ENCODE results near the gene IL1A. TPM values are rescaled to one million over a fixed set of nuclear protein-coding genes. Genes with fewer than 3 reads are reported as not detected.
A peak's percentile ranks its signal among the peaks of the same experiment; 100 is the strongest.

Gene IL1A
- total and polyA plus RNA-seq, 10 donors: 0.21 to 1.6 (median 0.69) TPM; not detected in 2

- no peaks in the 10 kb centered on the region for H3K9me3 ChIP-seq
- no peak overlapping the region for H3K4me3 ChIP-seq
- DNase-seq: peak; percentile 99
- TF ChIP-seq CTCF (IDR thresholded peaks at IDR 0.05 in 8 of 11, conservative IDR thresholded peaks at IDR 0.05 in 3 of 11): peak; percentile 93 to 99 (median 98)
- no peak for TF ChIP-seq POLR2A (IDR thresholded peaks at IDR 0.05)
- TF ChIP-seq POLR2AphosphoS5 (IDR thresholded peaks at IDR 0.05): peak; percentile 73 to 84 (median 77)
- no peaks in the 10 kb centered on the region for H3K36me3 ChIP-seq
- peak overlapping the region in 1 of 8 donors; percentile 65 for H3K27ac ChIP-seq
- 27 to 37% (median 30%) methylated on average over 15 to 19 of the region's 19 CpGs for WGBS, 5 donors
- no peaks in the 10 kb centered on the region for H3K27me3 ChIP-seq (replicated peaks in 1 of 7)
- peaks cover 6 to 61% (median 29%) of the 10 kb centered on the region in 6 donors for H3K4me1 ChIP-seq
- intact Hi-C loops (cut with DNase I; ENCODE audit: low total_unique reads): loop anchor here (5.0 kb wide), 2 partner anchors 99 to 124 kb away; no protein-coding TSS in a partner anchor
Observed at GRCh38 chr2:112726487-112727190, 57.7 kb downstream of the IL1A start.

- no peak for DNase-seq
- Histone ChIP-seq H3K4me3 (no peak overlapping the region), H3K27ac (peak overlapping the region in 1 of 8 donors; percentile 65), H3K4me1 (peaks cover 6 to 61% (median 29%) of the 10 kb centered on the region in 6 donors), H3K36me3 (no peaks in the 10 kb centered on the region), H3K27me3 (replicated peaks in 1 of 7) (no peaks in the 10 kb centered on the region), H3K9me3 (no peaks in the 10 kb centered on the region)
- 81 to 92% (median 85%) methylated on average over 9 to 15 of the region's 15 CpGs for WGBS, 5 donors
- intact Hi-C loops (cut with DNase I; ENCODE audit: low total_unique reads): loop anchor here (5.0 kb wide), 2 partner anchors 98 to 124 kb away; no protein-coding TSS in a partner anchor
- TF ChIP-seq CTCF (IDR thresholded peaks at IDR 0.05 in 8 of 11, conservative IDR thresholded peaks at IDR 0.05 in 3 of 11) (peak in 1 of 11 experiments; percentile 0), POLR2A (IDR thresholded peaks at IDR 0.05) (no peak)
Observed at GRCh38 chr2:112725545-112726457, 58.5 kb downstream of the IL1A start.

GRCh38 chr2:112724591-112725525 is 59.4 kb downstream of the IL1A start:
- H3K4me1 ChIP-seq: peaks cover 6 to 56% (median 29%) of the 10 kb centered on the region in 6 donors
- no peak overlapping the region for H3K4me3 ChIP-seq
- no peaks in the 10 kb centered on the region for H3K36me3 ChIP-seq
- no peak for DNase-seq
- no peak for TF ChIP-seq POLR2A (IDR thresholded peaks at IDR 0.05)
- TF ChIP-seq CTCF (IDR thresholded peaks at IDR 0.05 in 8 of 11, conservative IDR thresholded peaks at IDR 0.05 in 3 of 11): peak in 4 of 11 experiments; percentile 1 to 37 (median 24)
- no peaks in the 10 kb centered on the region for H3K27me3 ChIP-seq (replicated peaks in 1 of 7)
- WGBS, 5 donors: 69 to 83% (median 79%) methylated on average over 11 to 21 of the region's 21 CpGs
- H3K27ac ChIP-seq: peak overlapping the region in 2 of 8 donors; percentile 17 to 40
- intact Hi-C loops (cut with DNase I; ENCODE audit: low total_unique reads): loop anchor here (5.0 kb wide), 2 partner anchors 98 to 123 kb away; no protein-coding TSS in a partner anchor
- H3K9me3 ChIP-seq: no peaks in the 10 kb centered on the region
